ENCODE results near the gene MAPK1IP1L. TPM values are rescaled to one million over a fixed set of nuclear protein-coding genes. Genes with fewer than 3 reads are reported as not detected.

MAPK1IP1L gene
- total and polyA plus RNA-seq, 2 of the 13 experiments (the other 11 are each of a cell fraction or from before 2014, with no cell fraction given): 27.8 to 68.4 TPM

DNA sequence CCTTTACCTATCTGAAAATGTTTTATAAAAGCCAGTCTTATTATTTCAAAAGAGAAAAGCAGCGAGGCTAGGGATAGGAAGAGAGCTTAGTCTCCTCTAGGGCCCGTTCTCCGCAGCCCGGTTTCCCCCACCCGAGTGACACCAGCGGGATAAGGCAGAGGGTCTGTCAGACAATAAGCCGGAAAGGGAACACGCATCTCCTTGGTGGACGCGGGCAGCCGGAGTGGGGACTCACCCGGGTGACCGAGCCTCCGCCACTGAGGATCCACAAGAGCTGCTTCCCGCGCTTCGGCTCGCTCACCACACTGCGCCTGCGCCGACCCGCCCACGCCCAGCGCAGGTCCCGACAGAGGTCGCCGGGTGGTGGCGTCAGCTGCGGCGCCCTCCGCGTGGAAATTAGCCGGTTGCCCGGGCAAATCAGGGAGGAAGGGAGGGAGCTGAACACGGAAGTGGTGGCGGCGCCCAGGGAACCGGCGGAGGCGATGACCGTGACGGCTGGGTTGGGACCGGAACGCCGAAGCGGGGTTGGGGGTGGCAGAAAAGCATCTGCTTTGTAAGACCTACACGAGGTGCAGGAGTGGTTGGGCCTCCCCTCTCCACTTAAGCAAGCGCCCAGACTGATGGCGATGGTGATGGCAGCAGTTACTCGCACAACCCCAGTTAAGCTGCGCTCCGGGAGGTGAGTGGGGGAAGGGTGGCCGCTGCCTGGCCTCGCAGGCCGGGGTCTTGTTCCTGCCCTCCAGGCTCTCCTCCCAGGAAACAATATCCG, 24.5 kb upstream of the MAPK1IP1L start, which contains the start of the genes SOCS4 and WDHD1 (continued):
- TF ChIP-seq ZNF446 (CRISPR knock-in tag; IDR thresholded peaks at IDR 0.05): no peak
- TF ChIP-seq, protein P1, sequence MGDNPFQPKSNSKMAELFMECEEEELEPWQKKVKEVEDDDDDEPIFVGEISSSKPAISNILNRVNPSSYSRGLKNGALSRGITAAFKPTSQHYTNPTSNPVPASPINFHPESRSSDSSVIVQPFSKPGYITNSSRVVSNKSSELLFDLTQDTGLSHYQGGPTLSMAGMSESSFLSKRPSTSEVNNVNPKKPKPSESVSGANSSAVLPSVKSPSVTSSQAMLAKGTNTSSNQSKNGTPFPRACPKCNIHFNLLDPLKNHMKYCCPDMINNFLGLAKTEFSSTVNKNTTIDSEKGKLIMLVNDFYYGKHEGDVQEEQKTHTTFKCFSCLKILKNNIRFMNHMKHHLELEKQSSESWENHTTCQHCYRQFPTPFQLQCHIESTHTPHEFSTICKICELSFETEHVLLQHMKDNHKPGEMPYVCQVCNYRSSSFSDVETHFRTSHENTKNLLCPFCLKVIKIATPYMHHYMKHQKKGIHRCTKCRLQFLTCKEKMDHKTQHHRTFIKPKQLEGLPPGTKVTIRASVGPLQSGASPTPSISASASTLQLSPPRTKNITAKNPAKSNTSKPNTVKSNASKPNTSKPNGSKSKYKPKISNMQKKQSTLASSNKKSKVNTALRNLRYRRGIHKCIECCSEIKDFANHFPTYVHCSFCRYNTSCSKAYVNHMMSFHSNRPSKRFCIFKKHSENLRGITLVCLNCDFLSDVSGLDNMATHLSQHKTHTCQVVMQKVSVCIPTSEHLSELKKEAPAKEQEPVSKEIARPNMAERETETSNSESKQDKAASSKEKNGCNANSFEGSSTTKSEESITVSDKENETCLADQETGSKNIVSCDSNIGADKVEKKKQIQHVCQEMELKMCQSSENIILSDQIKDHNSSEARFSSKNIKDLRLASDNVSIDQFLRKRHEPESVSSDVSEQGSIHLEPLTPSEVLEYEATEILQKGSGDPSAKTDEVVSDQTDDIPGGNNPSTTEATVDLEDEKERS (CRISPR knock-in tag; IDR thresholded peaks at IDR 0.05): no peak
- TF ChIP-seq ZNF44 (CRISPR knock-in tag; IDR thresholded peaks at IDR 0.05): no peak
- peak; percentile 70; the same call in 1 of the 2 replicates for TF ChIP-seq ZNF619 (CRISPR knock-in tag; IDR thresholded peaks at IDR 0.05)
- TF ChIP-seq SPEN (CRISPR knock-in tag; IDR thresholded peaks at IDR 0.05; ENCODE audit: low read depth): peak; percentile 95
- TF ChIP-seq, protein P2, sequence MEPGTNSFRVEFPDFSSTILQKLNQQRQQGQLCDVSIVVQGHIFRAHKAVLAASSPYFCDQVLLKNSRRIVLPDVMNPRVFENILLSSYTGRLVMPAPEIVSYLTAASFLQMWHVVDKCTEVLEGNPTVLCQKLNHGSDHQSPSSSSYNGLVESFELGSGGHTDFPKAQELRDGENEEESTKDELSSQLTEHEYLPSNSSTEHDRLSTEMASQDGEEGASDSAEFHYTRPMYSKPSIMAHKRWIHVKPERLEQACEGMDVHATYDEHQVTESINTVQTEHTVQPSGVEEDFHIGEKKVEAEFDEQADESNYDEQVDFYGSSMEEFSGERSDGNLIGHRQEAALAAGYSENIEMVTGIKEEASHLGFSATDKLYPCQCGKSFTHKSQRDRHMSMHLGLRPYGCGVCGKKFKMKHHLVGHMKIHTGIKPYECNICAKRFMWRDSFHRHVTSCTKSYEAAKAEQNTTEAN (CRISPR knock-in tag; conservative IDR thresholded peaks at IDR 0.05): 0 out of 2 replicates have a peak, but pooled peaks have one; percentile 52
- no peak for TF ChIP-seq ZSCAN12 (CRISPR knock-in tag; IDR thresholded peaks at IDR 0.05)
- TF ChIP-seq, protein P3, sequence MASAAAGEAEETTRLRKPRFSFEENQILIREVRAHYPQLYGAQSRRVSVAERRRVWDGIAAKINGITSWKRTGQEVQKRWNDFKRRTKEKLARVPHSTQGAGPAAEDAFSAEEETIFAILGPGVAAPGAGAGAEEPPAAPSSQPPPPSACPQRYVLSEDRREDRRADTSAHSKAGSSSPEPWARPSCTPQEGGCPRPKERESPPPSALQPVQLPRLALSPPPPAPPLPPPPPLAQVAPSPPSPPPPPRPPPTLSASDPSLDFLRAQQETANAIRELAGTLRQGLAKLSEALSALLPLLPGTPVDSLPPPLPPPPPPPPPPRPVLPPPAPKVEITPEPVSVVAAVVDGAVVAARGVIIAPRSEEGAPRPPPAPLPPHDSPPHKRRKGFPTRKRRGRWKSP (CRISPR knock-in tag; IDR thresholded peaks at IDR 0.05): peak; percentile 60; the same call in 1 of the 2 replicates
- peak; percentile 97 for TF ChIP-seq GATAD1 (CRISPR knock-in tag; IDR thresholded peaks at IDR 0.05)
- TF ChIP-seq ERF (CRISPR knock-in tag; IDR thresholded peaks at IDR 0.05): peak; percentile 83
- no peak for TF ChIP-seq ZNF101 (CRISPR knock-in tag; IDR thresholded peaks at IDR 0.05; ENCODE audit: borderline replicate concordance, low read depth)
- TF ChIP-seq, protein P4, sequence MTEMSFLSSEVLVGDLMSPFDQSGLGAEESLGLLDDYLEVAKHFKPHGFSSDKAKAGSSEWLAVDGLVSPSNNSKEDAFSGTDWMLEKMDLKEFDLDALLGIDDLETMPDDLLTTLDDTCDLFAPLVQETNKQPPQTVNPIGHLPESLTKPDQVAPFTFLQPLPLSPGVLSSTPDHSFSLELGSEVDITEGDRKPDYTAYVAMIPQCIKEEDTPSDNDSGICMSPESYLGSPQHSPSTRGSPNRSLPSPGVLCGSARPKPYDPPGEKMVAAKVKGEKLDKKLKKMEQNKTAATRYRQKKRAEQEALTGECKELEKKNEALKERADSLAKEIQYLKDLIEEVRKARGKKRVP (CRISPR knock-in tag; IDR thresholded peaks at IDR 0.05): peak in 1 of 2 experiments; percentile 82; a peak in 2 of 4 replicates
- 0 out of 2 replicates have a peak, but pooled peaks have one; percentile 54 for TF ChIP-seq ZNF850 (CRISPR knock-in tag; conservative IDR thresholded peaks at IDR 0.05)
- TF ChIP-seq, protein P5, sequence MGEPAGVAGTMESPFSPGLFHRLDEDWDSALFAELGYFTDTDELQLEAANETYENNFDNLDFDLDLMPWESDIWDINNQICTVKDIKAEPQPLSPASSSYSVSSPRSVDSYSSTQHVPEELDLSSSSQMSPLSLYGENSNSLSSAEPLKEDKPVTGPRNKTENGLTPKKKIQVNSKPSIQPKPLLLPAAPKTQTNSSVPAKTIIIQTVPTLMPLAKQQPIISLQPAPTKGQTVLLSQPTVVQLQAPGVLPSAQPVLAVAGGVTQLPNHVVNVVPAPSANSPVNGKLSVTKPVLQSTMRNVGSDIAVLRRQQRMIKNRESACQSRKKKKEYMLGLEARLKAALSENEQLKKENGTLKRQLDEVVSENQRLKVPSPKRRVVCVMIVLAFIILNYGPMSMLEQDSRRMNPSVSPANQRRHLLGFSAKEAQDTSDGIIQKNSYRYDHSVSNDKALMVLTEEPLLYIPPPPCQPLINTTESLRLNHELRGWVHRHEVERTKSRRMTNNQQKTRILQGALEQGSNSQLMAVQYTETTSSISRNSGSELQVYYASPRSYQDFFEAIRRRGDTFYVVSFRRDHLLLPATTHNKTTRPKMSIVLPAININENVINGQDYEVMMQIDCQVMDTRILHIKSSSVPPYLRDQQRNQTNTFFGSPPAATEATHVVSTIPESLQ (CRISPR knock-in tag; conservative IDR thresholded peaks at IDR 0.05): 0 out of 2 replicates have a peak, but pooled peaks have one; percentile 55
- TF ChIP-seq ZNF546 (CRISPR knock-in tag; conservative IDR thresholded peaks at IDR 0.05): no peak

Measured in HepG2 (cell line).